ENCODE measurements around the gene CECR2.

CECR2 gene

GRCh38 chr22:17562906-17563870 is 193.9 kb downstream of the CECR2 start, which contains the start of gene SLC25A18:
Gene SLC25A18 (plus strand): TSS chr22:17563498. CDS start chr22:17579945, 16,447 bp downstream.
- TF ChIP-seq, protein P1, sequence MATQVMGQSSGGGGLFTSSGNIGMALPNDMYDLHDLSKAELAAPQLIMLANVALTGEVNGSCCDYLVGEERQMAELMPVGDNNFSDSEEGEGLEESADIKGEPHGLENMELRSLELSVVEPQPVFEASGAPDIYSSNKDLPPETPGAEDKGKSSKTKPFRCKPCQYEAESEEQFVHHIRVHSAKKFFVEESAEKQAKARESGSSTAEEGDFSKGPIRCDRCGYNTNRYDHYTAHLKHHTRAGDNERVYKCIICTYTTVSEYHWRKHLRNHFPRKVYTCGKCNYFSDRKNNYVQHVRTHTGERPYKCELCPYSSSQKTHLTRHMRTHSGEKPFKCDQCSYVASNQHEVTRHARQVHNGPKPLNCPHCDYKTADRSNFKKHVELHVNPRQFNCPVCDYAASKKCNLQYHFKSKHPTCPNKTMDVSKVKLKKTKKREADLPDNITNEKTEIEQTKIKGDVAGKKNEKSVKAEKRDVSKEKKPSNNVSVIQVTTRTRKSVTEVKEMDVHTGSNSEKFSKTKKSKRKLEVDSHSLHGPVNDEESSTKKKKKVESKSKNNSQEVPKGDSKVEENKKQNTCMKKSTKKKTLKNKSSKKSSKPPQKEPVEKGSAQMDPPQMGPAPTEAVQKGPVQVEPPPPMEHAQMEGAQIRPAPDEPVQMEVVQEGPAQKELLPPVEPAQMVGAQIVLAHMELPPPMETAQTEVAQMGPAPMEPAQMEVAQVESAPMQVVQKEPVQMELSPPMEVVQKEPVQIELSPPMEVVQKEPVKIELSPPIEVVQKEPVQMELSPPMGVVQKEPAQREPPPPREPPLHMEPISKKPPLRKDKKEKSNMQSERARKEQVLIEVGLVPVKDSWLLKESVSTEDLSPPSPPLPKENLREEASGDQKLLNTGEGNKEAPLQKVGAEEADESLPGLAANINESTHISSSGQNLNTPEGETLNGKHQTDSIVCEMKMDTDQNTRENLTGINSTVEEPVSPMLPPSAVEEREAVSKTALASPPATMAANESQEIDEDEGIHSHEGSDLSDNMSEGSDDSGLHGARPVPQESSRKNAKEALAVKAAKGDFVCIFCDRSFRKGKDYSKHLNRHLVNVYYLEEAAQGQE (IDR thresholded peaks at IDR 0.05; ENCODE audit: insufficient read depth in 1 of 2, low read depth in 2 of 2, low read length in 2 of 2), result no peak
- TF ChIP-seq POLR2AphosphoS5 (IDR thresholded peaks at IDR 0.05; ENCODE audit: low read depth, low read length), result no peak

- TF ChIP-seq FOXP2 (optimal IDR thresholded peaks at IDR 0.05; ENCODE audit: borderline replicate concordance, extremely low read depth, extremely low read length, insufficient read depth) (no peak), TAF1 (IDR thresholded peaks at IDR 0.05; ENCODE audit: borderline replicate concordance, insufficient read depth, low read length) (no peak), POLR2AphosphoS5 (IDR thresholded peaks at IDR 0.05; ENCODE audit: low read depth, low read length) (no peak), SIN3A (IDR thresholded peaks at IDR 0.05; ENCODE audit: borderline replicate concordance, insufficient read depth, low read length) (no peak)
- TF ChIP-seq, protein P1 (IDR thresholded peaks at IDR 0.05; ENCODE audit: insufficient read depth in 1 of 2, low read depth in 2 of 2, low read length in 2 of 2), result no peak
Measured at GRCh38 chr22:17563936-17564391, 194.7 kb downstream of the CECR2 start.

DNA sequence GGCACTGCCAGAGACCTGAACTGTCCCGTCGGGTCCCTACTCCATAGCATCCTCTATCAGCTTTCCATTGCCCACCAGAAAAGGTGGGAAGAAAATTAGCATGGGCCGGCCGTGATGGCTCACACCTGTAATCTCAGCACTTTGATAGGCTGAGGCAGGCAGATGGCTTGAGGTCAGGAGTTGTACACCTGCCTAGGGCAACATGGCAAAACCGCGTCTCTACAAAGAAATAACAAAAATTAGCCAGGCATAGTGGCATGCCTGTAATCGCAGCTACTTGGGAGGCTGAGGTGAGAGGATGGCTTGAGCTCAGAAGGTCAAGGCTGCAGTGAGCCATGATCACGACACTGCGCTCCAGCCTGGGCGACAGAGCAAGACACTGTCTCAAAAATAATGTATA is 197.5 kb downstream of the CECR2 start:
- TF ChIP-seq POLR2AphosphoS5 (IDR thresholded peaks at IDR 0.05; ENCODE audit: low read depth, low read length), result no peak
- TF ChIP-seq, protein P1 (IDR thresholded peaks at IDR 0.05; ENCODE audit: insufficient read depth in 1 of 2, low read depth in 2 of 2, low read length in 2 of 2), result no peak
- no peak for TF ChIP-seq TAF1 (IDR thresholded peaks at IDR 0.05; ENCODE audit: borderline replicate concordance, insufficient read depth, low read length)
- TF ChIP-seq SIN3A (IDR thresholded peaks at IDR 0.05; ENCODE audit: borderline replicate concordance, insufficient read depth, low read length), result no peak
- no peak for TF ChIP-seq FOXP2 (optimal IDR thresholded peaks at IDR 0.05; ENCODE audit: borderline replicate concordance, extremely low read depth, extremely low read length, insufficient read depth)

- TF ChIP-seq, protein P1 (IDR thresholded peaks at IDR 0.05; ENCODE audit: insufficient read depth in 1 of 2, low read depth in 2 of 2, low read length in 2 of 2), result no peak
- TF ChIP-seq TAF1 (IDR thresholded peaks at IDR 0.05; ENCODE audit: borderline replicate concordance, insufficient read depth, low read length) (no peak), POLR2AphosphoS5 (IDR thresholded peaks at IDR 0.05; ENCODE audit: low read depth, low read length) (peak; percentile 32; the same call in 1 of the 2 replicates), FOXP2 (optimal IDR thresholded peaks at IDR 0.05; ENCODE audit: borderline replicate concordance, extremely low read depth, extremely low read length, insufficient read depth) (no peak), SIN3A (IDR thresholded peaks at IDR 0.05; ENCODE audit: borderline replicate concordance, insufficient read depth, low read length) (no peak)
Measured at GRCh38 chr22:17569971-17570511, 200.8 kb downstream of the CECR2 start.

Data from PFSK-1 (cell line).